GOT3 (cell line): Measurements from ENCODE around the gene RASEF.

Experiments
- DNase-seq: peaks from one replicate; lab custom pipeline; 2025; ENCODE audit warnings: mixed read lengths; lab: John Stamatoyannopoulos, UW

Gene RASEF

DNA sequence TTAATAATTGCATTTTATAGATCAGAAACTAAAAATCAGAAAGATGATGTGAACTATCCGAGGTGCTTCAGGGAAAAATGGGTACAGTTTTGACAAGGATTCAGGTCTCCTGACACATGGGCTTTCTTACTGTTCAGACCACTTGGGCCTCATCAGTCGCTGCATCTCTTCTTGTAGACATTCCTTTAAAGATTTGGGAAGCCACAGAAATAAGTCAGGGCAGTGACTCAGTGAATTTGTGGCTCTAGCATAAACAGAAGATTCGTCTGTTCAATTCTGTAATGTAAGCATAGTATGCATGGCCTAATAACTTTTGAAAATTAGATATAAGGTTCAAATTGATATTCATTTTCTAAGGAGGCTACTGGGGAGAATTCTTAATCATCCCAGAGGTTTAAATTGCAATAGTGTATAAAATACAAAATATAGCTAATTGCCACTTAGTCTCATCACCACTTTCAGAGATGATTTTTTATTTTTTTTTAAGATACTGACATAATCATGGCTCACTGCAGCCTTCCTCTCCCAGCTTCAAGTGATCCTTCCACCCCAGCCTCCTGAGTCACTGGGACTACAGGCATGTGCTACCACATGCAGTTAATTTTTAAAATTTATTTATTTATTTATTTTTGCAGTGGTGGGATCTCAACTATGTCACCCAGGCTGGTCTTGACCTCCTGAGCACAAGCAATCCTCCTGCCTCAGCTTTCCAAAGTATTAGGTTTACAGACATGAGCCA, 48.9 kb downstream of the RASEF start:
- DNase-seq, result no peak

DNA sequence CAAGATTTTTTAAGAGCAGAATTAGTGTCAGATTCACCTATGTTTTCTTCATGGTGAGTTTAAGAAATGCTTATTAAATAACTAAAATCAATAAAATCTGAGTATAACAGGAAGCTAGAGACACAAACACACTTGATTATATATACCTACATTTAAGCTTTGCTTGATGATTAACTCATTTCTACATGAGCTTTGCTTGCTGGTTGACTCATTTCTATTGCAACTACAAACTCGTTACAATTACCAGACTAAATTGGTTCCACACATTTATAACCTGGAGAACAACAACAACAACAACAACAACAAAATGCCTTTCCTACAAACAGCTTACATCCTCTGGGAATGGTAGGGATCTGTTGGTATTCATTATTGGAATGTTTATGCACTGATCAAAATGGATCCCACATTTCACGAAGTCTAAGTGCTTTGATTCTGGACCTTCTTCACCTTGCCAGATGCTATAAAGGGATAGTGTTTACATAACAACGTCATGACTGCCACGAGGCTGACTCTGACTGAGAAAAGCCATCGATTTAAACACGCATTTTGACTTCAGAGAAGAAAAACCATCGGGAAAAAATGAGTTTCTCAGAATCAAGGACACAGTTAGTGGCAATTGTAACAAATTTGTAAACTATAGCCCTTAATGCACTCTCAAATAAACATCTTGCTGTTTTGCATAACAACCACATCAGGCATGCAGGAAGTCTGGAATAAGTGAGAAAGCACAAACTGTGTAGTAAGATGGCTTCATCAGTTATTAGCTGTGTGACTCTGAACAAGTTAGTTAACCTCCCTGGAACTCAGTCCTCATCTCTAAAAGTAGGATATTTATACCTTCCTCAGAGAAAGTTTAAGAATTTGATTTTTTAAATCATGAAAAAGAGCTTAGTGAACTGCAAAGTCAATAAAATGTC, 49.8 kb downstream of the RASEF start:
- no peak for DNase-seq

DNA sequence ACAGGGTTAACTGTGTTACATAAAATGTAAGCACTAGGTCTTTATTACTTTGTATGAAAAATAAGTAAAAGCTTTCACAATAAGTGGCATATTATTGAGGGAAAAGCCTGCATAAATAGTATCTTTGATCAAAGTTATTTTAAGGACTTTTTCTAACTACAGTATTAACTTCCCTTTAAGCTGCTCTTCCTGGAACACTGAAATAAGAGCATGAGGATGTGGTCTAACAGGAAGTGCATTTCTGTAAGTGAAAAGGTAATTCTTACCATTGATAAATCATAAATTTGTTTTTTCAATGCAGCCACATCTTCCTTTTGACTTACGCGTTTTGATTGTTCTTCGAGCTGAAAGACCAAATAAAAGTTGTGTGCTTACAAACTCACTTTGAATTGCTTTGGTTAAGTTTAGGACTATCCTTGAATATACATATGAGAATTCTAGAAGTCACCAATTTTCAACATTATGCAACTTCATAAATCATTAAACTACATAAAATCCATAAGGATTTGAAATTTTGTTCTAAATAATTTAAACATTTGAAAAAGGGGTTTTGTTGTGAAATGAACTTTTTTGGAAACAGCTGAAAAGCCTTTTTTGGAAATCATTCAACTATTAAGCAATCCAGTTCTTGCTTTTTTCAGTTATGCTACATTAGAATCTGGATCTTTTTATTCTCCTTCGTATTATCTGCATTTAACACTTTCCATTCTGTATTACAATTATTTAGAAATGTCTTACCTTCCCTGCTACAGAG, 50.6 kb downstream of the RASEF start:
- no peak for DNase-seq

DNA sequence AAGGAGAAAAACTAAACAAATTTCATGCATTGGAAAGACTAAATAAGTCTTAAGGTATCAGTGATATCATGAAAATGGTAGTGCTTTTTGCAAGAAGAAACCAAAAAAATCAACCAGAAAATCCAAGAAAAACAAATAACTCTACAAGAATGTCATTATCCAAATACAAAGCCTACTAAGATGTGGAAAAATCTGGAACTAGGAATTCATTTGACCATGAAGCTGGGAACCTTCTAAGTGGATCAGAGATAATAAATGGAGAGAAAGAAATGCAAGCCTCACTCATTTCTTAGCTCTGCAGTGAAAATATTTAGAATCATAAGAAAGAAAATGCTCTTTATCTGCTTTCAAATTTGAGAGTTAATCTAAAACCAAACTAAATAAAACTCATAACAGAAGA, 51.3 kb downstream of the RASEF start:
- DNase-seq, result no peak

DNA sequence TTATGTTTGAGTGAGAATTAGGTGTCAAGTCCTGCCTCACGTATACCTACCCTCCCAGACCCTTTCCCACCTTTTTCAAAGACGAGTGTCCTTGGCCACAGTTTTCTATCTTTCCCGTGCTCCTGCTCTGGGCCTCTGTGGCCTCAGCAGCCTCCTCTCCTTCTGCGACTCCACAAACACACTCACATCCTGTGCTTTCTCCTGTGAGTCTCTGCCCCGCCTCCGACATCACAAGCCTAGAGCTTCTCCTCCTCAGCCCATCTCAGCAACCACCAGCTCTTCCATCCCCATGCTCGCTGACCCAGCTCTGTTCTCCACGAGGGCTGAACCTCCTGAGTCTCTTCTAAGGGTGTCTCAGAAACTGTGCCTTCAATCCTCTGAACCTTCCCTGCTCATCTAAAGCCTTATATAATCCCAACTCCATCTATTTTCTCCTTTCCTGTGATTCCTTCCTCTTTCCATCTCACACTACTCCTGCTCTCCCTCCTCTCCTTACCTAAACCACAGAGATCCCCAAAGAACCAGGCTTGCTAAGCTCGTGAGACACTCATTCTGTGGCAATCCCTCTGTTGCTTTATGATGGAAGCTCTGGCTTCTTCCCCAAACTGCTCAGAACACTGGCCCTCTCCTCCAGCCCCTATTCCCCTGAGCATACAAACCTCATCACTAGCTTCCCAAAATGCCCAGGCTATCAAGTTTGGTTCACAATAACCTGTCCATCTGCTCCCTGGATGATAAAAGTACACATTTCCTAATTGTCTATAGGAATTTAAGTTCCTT, 55.2 kb downstream of the RASEF start:
- no peak for DNase-seq

DNA sequence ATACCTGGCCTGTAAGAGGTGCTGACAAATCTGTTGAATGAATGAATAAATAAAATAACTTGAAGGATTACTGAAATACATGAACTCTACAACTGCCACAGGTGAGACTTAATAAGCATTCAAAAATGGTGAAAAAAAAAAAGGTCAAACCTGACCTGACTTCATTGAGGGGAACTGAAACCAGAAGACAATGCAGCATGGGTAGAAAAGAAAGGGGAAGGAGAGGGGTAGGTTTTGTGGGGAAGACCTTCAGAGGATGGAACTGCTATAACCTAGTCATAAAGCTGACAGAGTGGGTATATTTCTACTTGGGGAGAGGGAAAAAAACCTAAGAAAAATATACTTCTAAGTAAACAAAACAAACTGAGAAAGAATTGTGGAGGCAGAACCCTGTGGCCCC, 56.6 kb downstream of the RASEF start:
- DNase-seq, result no peak

DNA sequence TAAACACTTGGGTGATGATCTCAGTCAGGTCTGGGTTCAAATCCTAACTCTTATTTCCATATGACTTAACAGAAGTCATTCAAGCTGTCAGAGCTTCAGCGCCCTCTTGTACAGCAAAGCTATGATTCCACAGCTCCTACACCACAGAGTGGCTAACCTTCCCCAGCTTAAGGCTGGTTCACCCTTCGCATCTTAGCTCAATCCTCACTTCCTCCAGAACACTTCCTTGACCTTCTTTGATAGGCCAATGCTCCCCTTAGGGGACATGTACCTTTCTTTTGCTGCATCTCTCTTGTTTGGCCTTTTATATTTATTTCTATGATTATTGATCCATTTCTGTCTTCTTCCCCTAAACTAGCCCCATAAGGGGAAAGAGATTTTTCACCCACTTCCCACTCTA, 57.0 kb downstream of the RASEF start:
- DNase-seq, result no peak

DNA sequence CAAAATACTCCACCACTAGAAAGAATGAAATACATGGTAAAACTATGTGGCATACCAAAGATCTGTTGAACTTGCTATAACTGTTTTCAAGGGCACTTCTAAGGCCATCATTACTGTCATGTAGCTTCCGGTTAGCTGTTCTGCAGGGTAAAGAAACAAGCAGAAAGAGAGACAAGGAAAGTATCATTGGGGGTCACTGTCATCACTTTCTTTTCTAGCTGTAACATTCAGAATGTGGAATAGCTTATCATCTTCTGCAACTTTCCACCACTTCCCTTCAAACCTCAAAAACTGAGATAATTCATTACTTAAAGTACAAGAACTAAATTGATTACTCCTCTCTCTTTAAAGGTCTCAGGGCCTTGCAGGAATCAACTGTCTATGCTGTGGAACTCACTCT, 57.6 kb downstream of the RASEF start:
- DNase-seq, result no peak

DNA sequence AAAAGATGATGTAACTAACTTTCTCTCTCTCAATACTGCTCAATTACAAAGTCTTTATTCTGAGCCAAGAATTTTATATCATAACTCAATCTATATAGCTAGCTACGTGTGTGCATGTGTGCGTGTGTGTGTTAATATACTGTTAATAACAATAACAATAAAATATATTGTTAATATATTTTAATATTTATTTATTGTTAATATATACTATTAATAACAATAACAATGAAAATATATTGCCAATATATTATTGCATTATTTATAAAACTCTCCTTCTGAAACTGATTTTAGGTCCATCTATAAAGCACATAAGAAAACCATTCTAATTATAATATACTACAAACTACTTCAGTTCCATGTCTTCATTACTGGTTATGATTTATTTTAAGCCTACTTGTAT, 60.6 kb downstream of the RASEF start:
- no peak for DNase-seq

DNA sequence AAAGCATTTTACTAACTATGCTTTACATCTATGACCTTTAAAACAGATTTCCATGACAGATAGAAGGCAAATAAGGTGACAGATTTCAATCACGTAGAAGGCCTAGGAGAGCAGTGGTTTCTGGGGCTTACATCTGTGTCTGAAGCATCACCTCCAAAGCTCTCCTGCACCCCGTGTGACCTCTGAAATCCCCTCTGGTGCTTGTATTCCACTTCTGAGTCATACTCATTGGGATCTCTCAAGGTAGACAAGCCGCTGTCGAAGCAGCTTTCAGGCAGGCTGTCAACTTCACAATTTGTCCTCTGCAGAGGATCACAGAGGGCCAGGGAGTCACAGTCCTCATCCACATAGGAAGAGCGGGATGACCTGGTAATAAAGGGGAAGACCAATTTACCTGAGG, 62.2 kb downstream of the RASEF start:
- DNase-seq, result no peak

DNA sequence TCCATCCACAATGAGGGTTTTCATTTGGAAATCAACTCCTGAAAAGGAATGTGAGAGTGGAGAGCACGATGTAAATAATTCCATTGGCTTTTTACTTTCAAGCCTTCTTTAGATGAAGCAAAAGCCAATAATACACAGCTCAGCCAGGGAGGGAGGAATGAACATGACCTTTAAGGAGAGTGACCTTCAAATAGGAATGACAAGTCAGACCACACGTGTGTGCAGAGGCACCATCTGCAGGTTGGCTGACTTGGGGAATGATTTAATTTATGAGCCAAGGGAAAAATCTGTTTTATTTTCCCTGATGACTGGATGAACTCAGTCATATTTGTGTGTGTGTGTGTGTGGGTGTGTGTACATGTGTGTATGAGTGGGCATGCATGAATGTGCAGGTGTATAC, 64.5 kb downstream of the RASEF start:
- no peak for DNase-seq

DNA sequence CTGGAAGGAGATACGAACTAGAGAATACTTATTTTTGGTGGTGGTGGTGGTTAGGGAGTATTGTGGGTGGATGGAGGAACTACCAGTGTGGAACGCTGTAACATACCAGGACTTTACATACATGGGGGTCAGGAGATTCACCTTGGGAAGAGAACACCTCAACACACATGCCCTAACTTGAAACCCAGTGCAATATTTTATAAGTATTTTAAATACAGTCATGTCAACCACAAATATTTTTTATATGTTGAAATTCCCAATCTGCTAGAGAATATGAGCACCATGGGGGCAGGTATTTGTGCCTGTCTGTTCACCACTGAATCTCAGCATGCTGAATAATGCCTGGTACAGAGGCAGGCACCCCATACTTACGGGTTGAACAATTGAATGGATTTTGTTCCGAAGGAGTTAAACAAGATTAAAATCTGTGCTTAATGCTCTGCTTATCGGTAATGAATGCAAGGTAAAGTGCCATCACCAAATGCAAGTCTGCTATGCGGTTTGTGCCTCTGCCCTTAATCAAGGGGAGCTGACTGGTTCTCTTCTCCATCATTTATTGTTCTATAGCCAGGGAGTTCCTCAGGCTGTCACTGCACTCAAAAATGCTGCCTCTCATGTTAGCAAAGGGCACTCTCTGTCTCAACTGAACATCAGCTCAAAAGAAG, 65.3 kb downstream of the RASEF start:
- no peak for DNase-seq

DNA sequence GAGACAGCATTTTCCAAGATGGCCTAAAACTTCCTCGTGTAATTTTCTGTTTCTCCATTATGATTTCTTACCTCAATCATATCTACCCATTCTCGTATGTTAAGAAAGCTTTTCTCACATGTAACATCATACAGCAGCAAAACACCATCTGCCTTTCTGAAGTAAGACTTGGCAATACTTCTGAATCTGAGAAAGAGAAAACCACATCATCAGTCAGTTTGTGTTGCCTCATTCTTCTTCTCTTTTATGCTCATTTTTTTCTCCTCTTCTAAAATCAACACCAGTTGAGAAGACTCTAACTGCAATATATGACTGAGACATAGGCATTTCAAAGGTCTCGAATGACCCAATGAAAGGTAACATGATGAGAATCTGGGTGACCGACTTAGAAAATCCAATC, 66.0 kb downstream of the RASEF start:
- DNase-seq, result no peak

DNA sequence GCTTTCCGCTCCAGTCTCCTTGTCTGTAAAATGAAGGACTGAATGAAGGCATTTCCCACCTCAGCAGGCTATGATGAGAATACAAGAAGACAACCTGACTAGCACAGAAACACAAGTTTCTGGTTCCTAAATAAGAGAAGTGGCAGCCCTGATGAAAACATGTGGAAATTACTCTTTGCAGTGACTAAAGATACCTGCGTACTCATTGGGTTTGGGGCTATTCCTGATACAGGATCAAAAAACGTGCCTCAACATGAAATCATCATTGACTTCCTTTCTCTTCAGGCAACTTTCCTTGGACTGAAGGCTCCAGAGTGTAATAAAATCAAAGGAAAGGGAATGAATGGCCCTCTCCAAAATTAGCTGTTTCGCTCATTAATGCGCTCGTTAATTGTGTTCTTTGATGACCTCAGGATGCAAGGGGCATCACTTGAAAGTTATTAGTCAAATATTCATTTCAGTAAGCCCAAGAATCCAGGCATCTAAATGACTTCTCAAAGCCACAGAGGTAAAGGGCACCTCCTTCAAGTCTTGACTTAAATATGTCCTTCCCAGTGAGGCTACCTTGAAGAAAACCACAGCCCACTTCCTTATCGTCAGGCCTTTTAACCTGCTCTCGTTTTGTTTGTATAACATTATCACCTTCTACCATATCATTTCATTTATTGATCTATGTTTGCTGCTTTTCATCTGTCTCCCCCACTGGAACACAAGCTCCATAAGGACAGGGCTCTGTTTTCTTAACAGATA, 68.9 kb downstream of the RASEF start:
- no peak for DNase-seq

DNA sequence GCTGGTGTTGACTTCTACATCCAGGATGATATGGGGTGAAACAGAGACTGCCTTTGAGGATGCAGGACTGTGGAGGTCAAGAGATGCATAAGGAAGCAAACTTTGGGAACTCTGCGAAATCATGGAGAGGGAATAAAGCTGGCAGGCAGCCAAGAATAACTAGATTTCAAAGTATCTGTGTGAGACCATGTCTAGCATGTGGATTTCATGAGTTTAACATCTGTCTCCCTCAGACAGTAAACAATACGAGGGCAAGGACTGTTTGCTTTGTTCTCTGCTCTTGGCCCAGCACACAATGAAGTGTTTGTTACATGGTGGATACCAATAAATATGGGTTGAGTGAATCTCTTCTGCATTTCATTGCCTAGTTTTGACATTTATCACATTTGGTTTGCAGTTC, 71.3 kb downstream of the RASEF start:
- no peak for DNase-seq

DNA sequence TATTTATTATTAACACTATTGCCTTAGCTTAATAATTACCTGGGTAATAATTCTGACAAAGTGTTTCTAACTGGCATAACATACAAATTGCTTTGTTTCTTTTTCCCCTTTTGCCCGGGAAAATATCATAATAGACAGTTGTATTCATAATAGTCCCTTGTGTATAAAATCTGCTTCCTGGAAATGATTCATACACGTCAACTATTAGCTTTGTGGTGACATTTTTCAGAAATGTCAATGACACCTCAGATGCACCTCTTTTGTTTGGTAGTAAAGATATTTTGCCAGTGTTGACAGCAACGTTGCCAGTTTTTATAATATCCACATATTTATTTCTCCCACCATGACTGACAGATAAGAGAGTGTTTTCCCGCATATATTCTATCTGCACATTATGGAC, 73.0 kb downstream of the RASEF start:
- no peak for DNase-seq

DNA sequence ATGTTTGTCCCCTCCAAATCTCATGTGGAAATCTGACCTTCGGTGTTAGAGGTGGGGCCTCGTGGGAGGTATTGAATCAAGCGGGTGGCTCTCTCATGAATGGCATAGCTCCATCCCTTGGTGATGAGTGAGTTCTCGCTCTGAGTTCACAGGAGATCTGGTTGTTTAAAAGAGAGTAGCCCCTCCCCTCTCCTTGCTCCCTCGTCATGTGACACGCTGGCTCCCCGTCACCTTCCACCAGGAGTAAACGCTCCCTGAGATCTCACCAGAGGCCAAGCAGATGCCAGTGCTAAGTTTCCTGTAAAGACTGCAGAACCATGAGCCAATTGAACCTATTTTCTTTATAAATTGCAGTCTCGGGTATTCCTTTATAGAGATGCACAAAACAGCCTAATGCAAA, 74.5 kb downstream of the RASEF start:
- DNase-seq, result no peak

DNA sequence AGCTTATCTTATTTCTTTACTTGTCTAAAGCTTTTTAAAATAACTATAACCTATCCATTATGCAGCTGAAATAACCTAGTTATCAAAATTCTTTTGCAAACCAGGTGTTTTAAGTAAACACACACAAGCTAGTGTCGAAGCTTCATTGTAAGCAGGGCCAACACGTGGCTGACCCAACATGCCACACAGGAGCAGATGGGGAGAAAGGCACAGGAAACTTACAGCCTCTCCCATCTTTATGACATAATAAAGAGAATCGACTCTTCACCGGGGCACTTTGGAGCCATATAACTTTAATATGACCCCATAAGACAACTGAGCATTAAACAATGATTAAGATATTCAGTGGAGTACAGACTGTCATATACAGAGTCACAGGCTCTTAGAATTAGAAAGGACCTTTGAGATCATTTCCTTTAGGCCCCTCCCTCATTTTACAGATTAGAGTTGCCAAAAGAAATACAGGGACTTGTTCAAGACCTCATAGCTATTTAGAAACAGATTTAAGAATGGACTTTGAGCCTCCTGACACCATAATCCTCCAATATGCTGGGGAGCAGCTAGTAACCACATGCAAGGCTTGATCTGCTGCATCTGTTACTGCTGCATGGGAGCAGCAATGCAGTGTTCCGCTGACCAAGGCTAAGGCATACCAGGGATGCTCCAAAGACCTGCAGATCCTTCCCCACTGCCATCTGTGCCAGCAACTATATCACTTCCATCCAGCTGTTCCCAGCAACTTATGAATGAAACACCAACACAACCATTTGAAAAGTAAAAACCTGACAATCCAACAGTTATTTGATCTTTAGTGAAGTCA, 75.4 kb downstream of the RASEF start:
- no peak for DNase-seq

DNA sequence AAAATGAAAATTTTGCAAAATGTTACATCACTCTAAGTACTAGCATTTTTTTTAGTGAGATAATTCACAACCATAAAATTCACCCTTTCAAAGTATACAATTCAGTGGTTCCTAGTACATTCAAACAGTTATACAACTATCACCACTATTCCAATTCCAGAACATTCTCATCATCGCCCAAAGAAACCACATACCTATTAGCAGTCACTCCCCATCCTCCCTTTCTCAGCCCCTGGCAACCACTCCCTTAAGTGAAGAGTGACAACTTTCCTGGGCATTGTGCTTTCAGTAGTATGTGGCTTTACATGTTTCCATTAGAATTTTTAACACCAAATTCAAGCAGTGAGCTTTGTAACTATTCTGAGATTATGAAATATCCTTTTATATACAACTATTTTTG, 81.4 kb downstream of the RASEF start:
- no peak for DNase-seq

DNA sequence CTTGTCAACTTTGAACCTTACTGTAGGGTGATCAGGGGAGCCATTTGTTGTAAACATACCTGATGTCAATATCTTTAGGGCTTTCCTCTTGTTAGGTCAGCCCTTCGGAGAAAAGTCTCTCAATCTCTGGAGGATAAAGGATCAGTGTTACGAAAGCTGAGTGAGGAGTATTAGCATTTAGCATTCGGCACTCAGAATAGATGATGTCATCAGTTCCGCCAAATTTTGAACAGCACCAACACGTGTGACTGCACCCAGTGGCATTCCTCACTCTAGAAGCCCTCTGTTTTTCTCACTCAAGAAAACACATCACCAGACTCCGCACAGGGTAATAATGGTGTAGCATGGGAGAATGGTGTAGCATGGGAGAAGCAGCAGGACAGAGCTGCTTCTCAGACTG, 87.8 kb downstream of the RASEF start:
- DNase-seq, result no peak
